Mesenchymal stem cell (in vitro differentiated cells and primary cell): ENCODE data around the gene TMEM183A.

Source experiments
- DNase-seq: peaks from one replicate; pipeline ENCODE4 v3.0.0-alpha.2; 2013
- H2AFZ ChIP-seq: one replicate; pipeline ENCODE4 v1.6.1; 2013; ENCODE audit warnings: low read depth, mild to moderate bottlenecking, control low read depth, inconsistent platforms, low read length, moderate library complexity
- H2AK5ac ChIP-seq: 2 replicates; pipeline ENCODE4 v1.6.1; 2013; ENCODE audit warnings: low read length, moderate library complexity, mild to moderate bottlenecking, inconsistent platforms; ENCODE audit not compliant: severe bottlenecking
- H2BK120ac ChIP-seq: one replicate; pipeline ENCODE4 v1.6.1; 2013; ENCODE audit warnings: low read depth, mild to moderate bottlenecking, inconsistent platforms, low read length, moderate library complexity
- H2BK12ac ChIP-seq, 2 experiments: one replicate each; pipeline ENCODE4 v1.6.1; 2013; ENCODE audit warnings: inconsistent platforms in 2 of 2, low read length in 2 of 2, mild to moderate bottlenecking in 2 of 2, moderate library complexity in 2 of 2, control low read depth in 1 of 2
- H2BK15ac ChIP-seq: one replicate; pipeline ENCODE4 v1.6.1; 2013; ENCODE audit warnings: mild to moderate bottlenecking, low read depth, inconsistent platforms; ENCODE audit not compliant: poor library complexity, severe bottlenecking
- H2BK5ac ChIP-seq: 2 replicates; pipeline ENCODE4 v1.6.1; 2013; ENCODE audit warnings: low read depth, mild to moderate bottlenecking, low read length, control low read depth, inconsistent platforms; ENCODE audit not compliant: poor library complexity, severe bottlenecking
- H3K14ac ChIP-seq, 2 experiments: one replicate each; pipeline ENCODE4 v1.6.1; 2013; ENCODE audit warnings: inconsistent platforms in 2 of 2, low read length in 2 of 2, control low read depth in 1 of 2, mild to moderate bottlenecking in 1 of 2, moderate library complexity in 1 of 2
- H3K18ac ChIP-seq, 2 experiments: one replicate each; pipeline ENCODE4 v1.6.1; 2013; ENCODE audit warnings: inconsistent platforms in 2 of 2, low read length in 2 of 2, control low read depth in 1 of 2, low read depth in 1 of 2, mild to moderate bottlenecking in 1 of 2
- H3K23ac ChIP-seq, 2 experiments: one replicate each; pipeline ENCODE4 v1.6.1; 2013; ENCODE audit warnings: inconsistent platforms in 2 of 2, low read length in 2 of 2, mild to moderate bottlenecking in 2 of 2, moderate library complexity in 2 of 2, control low read depth in 1 of 2
- H3K27ac ChIP-seq: 2 replicates; pipeline ENCODE4 v1.5.1; 2013; ENCODE audit warnings: mild to moderate bottlenecking, moderate library complexity, low read length, control low read depth, inconsistent platforms; ENCODE audit not compliant: poor library complexity, severe bottlenecking
- H3K27me3 ChIP-seq, 2 experiments: 2 replicates each; pipeline versions ENCODE4 v1.6.1 to v1.7.0; 2013; ENCODE audit warnings: low read length in 2 of 2, mild to moderate bottlenecking in 2 of 2, moderate library complexity in 2 of 2, control low read depth in 1 of 2, inconsistent platforms in 1 of 2; ENCODE audit not compliant: control insufficient read depth in 1 of 2, insufficient read depth in 1 of 2
- H3K36me3 ChIP-seq, 2 experiments: 2 replicates each; pipeline versions ENCODE4 v1.6.1 to v1.7.0; 2013; ENCODE audit warnings: low read length in 2 of 2, control low read depth in 1 of 2, inconsistent platforms in 1 of 2, low read depth in 1 of 2, mild to moderate bottlenecking in 1 of 2; ENCODE audit not compliant: insufficient read depth in 2 of 2, control insufficient read depth in 1 of 2
- H3K4ac ChIP-seq, 2 experiments: one replicate each; pipeline ENCODE4 v1.6.1; 2013; ENCODE audit warnings: inconsistent platforms in 2 of 2, low read length in 2 of 2, mild to moderate bottlenecking in 2 of 2, moderate library complexity in 2 of 2, control low read depth in 1 of 2, low read depth in 1 of 2
- H3K4me1 ChIP-seq: 2 replicates; pipeline ENCODE4 v1.6.1; 2013; ENCODE audit warnings: low read depth, low read length, control low read depth; ENCODE audit not compliant: control insufficient read depth, insufficient read depth
- H3K4me2 ChIP-seq: 2 replicates; pipeline ENCODE4 v1.6.1; 2013; ENCODE audit warnings: low read length, mild to moderate bottlenecking, inconsistent platforms; ENCODE audit not compliant: poor library complexity, severe bottlenecking
- H3K4me3 ChIP-seq, 2 experiments: 2 replicates each; pipeline versions ENCODE4 v1.5.1 to v1.7.0; 2013; ENCODE audit warnings: low read length in 2 of 2, mild to moderate bottlenecking in 2 of 2, control low read depth in 1 of 2, low read depth in 1 of 2; ENCODE audit not compliant: insufficient read depth in 1 of 2
- H3K79me1 ChIP-seq: replicated peaks from 2 replicates; pipeline ENCODE4 v1.6.1; 2013; ENCODE audit warnings: mild to moderate bottlenecking, control low read depth, low read length, inconsistent platforms; ENCODE audit not compliant: poor library complexity, severe bottlenecking
- H3K9ac ChIP-seq: 2 replicates; pipeline ENCODE4 v1.7.0; 2013; ENCODE audit warnings: mild to moderate bottlenecking, low read length, moderate library complexity
- H3K9me3 ChIP-seq: 2 replicates; pipeline ENCODE4 v1.7.0; 2013; ENCODE audit warnings: mild to moderate bottlenecking, low read length; ENCODE audit not compliant: control insufficient read depth
- H4K8ac ChIP-seq: one replicate; pipeline ENCODE4 v1.6.1; 2013; ENCODE audit warnings: inconsistent platforms, mild to moderate bottlenecking, low read length, moderate library complexity
- H4K91ac ChIP-seq: one replicate; pipeline ENCODE4 v1.6.1; 2013; ENCODE audit warnings: mild to moderate bottlenecking, low read length, inconsistent platforms
- WGBS: methylation state at CpG from one replicate; pipeline ENCODE4 v1.1.7; 2013; ENCODE audit warnings: mixed read lengths; 5-methylcytosine and 5-hydroxymethylcytosine counted together

TMEM183A gene

GRCh38 chr1:203050826-203051225, 43.7 kb downstream of the TMEM183A start:
- peaks cover 21 to 43% of the 10 kb centered on the region in 2 experiments for H3K27me3 ChIP-seq
- no peak overlapping the region for H3K4me3 ChIP-seq
- H3K27ac ChIP-seq: no peak overlapping the region
- H2BK15ac ChIP-seq: no peak overlapping the region
- H3K18ac ChIP-seq: no peak overlapping the region
- H2BK5ac ChIP-seq: no peak overlapping the region
- H2AK5ac ChIP-seq: no peak overlapping the region
- H3K36me3 ChIP-seq: peaks cover 0 to 57% of the 10 kb centered on the region in 2 experiments
- H2AFZ ChIP-seq: no peak overlapping the region
- H3K14ac ChIP-seq: no peak overlapping the region
- H3K4me1 ChIP-seq: peaks cover 10% of the 10 kb centered on the region
- WGBS: 86% methylated on average over 3 of the region's 4 CpGs
- H3K4ac ChIP-seq: no peak overlapping the region
- H4K91ac ChIP-seq: no peak overlapping the region
- no peak overlapping the region for H4K8ac ChIP-seq
- no peak overlapping the region for H3K4me2 ChIP-seq
- H2BK12ac ChIP-seq: no peak overlapping the region
- no peak overlapping the region for H3K9ac ChIP-seq
- no peak overlapping the region for H2BK120ac ChIP-seq
- H3K9me3 ChIP-seq: no peaks in the 10 kb centered on the region
- H3K23ac ChIP-seq: no peak overlapping the region
- no peak for DNase-seq
- no peaks in the 10 kb centered on the region for H3K79me1 ChIP-seq

DNA sequence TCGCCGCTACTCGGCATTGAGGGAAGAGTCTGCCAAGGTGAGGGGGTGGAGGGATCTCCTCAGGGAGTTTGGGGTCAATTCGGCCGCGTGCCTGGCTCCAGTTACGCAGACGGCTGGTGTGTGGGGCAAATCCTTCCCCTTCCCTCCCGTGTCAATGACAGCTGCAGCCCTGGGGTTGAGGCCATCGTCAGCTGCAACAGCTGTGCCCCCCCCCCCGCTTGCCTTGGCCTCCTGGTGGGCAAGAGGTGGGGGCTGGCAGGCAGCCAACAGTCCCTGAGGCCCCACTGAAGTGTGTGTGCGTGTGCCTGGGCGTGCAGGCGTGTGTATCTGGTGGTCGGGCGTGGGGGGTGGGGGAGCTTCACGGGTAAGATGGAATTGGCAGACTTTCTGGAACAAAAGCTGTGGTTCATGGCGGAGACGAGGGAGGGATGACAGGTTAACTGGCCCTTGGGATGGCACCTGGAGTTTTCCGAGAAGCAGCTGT, 44.7 kb downstream of the TMEM183A start:
- no peak overlapping the region for H3K4ac ChIP-seq
- H3K4me1 ChIP-seq: peaks cover 11% of the 10 kb centered on the region
- no peak overlapping the region for H2BK120ac ChIP-seq
- H4K8ac ChIP-seq: no peak overlapping the region
- no peak overlapping the region for H3K4me3 ChIP-seq
- no peak overlapping the region for H2BK5ac ChIP-seq
- H3K79me1 ChIP-seq: no peaks in the 10 kb centered on the region
- DNase-seq: no peak
- no peak overlapping the region for H3K9ac ChIP-seq
- no peaks in the 10 kb centered on the region for H3K9me3 ChIP-seq
- H3K27ac ChIP-seq: no peak overlapping the region
- no peak overlapping the region for H2AFZ ChIP-seq
- H3K23ac ChIP-seq: no peak overlapping the region
- peaks cover 21 to 54% of the 10 kb centered on the region in 2 experiments for H3K27me3 ChIP-seq
- H3K4me2 ChIP-seq: no peak overlapping the region
- no peak overlapping the region for H2AK5ac ChIP-seq
- peaks cover 0 to 62% of the 10 kb centered on the region in 2 experiments for H3K36me3 ChIP-seq
- H2BK12ac ChIP-seq: no peak overlapping the region
- 81% methylated on average over 19 of the region's 20 CpGs for WGBS
- H3K14ac ChIP-seq: peak overlapping the region in 1 of 2 experiments; percentile 1
- no peak overlapping the region for H3K18ac ChIP-seq
- H4K91ac ChIP-seq: no peak overlapping the region
- no peak overlapping the region for H2BK15ac ChIP-seq

GRCh38 chr1:203052601-203053000, 45.4 kb downstream of the TMEM183A start:
- Histone ChIP-seq H3K4me3 (no peak overlapping the region), H3K79me1 (no peaks in the 10 kb centered on the region), H3K14ac (no peak overlapping the region), H3K23ac (no peak overlapping the region), H3K27ac (no peak overlapping the region), H2BK15ac (no peak overlapping the region), H2AFZ (no peak overlapping the region), H3K4ac (no peak overlapping the region), H4K91ac (no peak overlapping the region), H4K8ac (no peak overlapping the region), H2BK5ac (no peak overlapping the region), H3K4me2 (no peak overlapping the region), H3K27me3 (peaks cover 21 to 58% of the 10 kb centered on the region in 2 experiments), H2BK120ac (no peak overlapping the region), H3K9ac (no peak overlapping the region), H3K36me3 (peaks cover 0 to 64% of the 10 kb centered on the region in 2 experiments), H3K9me3 (no peaks in the 10 kb centered on the region), H3K4me1 (peaks cover 8% of the 10 kb centered on the region), H2AK5ac (no peak overlapping the region), H3K18ac (no peak overlapping the region), H2BK12ac (no peak overlapping the region)
- no CpG with 5 or more reads among the region's 3 CpGs for WGBS
- no peak for DNase-seq

DNA sequence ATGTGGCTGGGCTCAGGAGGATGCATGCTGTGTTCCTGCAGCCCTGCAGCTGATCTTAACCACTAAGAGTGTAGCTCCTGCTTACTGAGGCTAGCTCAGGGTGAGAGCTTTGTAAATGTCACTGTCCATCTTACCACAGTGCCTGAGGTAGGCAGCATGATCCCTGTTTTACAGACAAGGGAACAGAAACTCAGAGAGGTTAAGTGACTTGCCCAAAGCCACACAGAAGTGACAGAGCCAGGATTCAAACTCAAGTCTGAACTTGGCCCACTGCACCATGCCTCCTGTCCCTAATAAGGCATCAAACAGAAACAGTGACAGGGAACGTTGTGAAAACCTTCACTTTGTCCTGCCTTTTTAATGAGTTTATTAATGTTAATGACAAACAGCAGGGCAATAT, 47.0 kb downstream of the TMEM183A start:
- Histone ChIP-seq H3K9me3 (no peaks in the 10 kb centered on the region), H3K79me1 (no peaks in the 10 kb centered on the region), H3K36me3 (peaks cover 0 to 55% of the 10 kb centered on the region in 2 experiments), H4K91ac (no peak overlapping the region), H3K4me3 (no peak overlapping the region), H2BK15ac (no peak overlapping the region), H3K4me2 (no peak overlapping the region), H3K27me3 (peaks cover 28 to 74% of the 10 kb centered on the region in 2 experiments), H2BK120ac (no peak overlapping the region), H4K8ac (no peak overlapping the region), H3K23ac (no peak overlapping the region), H3K9ac (no peak overlapping the region), H2BK5ac (no peak overlapping the region), H2AK5ac (no peak overlapping the region), H3K4me1 (peaks cover 8% of the 10 kb centered on the region), H3K14ac (no peak overlapping the region), H2AFZ (no peak overlapping the region), H3K4ac (no peak overlapping the region), H3K18ac (no peak overlapping the region), H3K27ac (no peak overlapping the region), H2BK12ac (no peak overlapping the region)
- DNase-seq: no peak
- WGBS: no CpG with 5 or more reads among the region's 1 CpG
